ENCODE results near the gene SPDYE18. TPM values are rescaled to one million over a fixed set of nuclear protein-coding genes. Genes with fewer than 3 reads are reported as not detected.

Gene SPDYE18
- total RNA-seq (2022; extraction: Qiagen RNA extraction; ENCODE audit: low read depth) = 0.13 to 0.32 TPM (median 0.30 TPM) in 3 of 5 replicates, not detected in the others

GRCh38 chr7:77062557-77062956, at the start of gene SPDYE18:
Gene SPDYE18 (minus strand): TSS chr7:77062558. CDS start chr7:77060512, 2,046 bp downstream.

GRCh38 chr7:77032261-77032660, 30.1 kb downstream of the SPDYE18 start, which contains the start of gene SPDYE17:
Gene SPDYE17 (minus strand): TSS chr7:77032361. CDS start chr7:77030570, 1,791 bp downstream.

Other genes starting within 250 kb of the SPDYE18 start
- not detected in 5 replicates for gene SPDYE17, start 30.2 kb downstream of the SPDYE18 start, total RNA-seq (2022; extraction: Qiagen RNA extraction; ENCODE audit: low read depth)
- 0.38 to 0.89 TPM (median 0.56 TPM) in 5 replicates for gene CCDC146, start 60.1 kb upstream of the SPDYE18 start, total RNA-seq (2022; extraction: Qiagen RNA extraction; ENCODE audit: low read depth)
- gene FGL2, start 137.3 kb upstream of the SPDYE18 start, total RNA-seq (2022; extraction: Qiagen RNA extraction; ENCODE audit: low read depth) = not detected in 5 replicates

Measured in A549 treated with RU486 at 1 μM for 4 hours (cell line).